Kidney epithelial cell (primary cell): ENCODE results near the gene DTYMK. TPM values are rescaled to one million over a fixed set of nuclear protein-coding genes. Genes with fewer than 3 reads are reported as not detected.

Experiments used
- DNase-seq: peaks from one replicate; pipeline ENCODE4 v3.0.0-alpha.2; 2010; ENCODE audit warnings: low read depth
- H3K27me3 ChIP-seq: 2 replicates; pipeline ENCODE4 v1.6.0; 2011; ENCODE audit warnings: low read length; ENCODE audit not compliant: control insufficient read depth, insufficient read depth
- H3K36me3 ChIP-seq: 2 replicates; pipeline ENCODE4 v1.5.1; 2011; ENCODE audit warnings: low read length; ENCODE audit not compliant: control insufficient read depth, insufficient read depth
- H3K4me3 ChIP-seq: 2 replicates; pipeline ENCODE4 v1.5.1; 2011; ENCODE audit warnings: low read depth, mild to moderate bottlenecking, control low read depth, low read length
- total RNA-seq: library from RNA; depleted of rRNA; stranded (reverse); fragments of >200 nt; gene quantifications from 2 replicates; pipeline ENCODE4 v1.2.3, GENCODE V29; 2015
- TF ChIP-seq, protein P1 (sequence below): IDR thresholded peaks from 2 replicates; pipeline ENCODE4 v1.5.1; 2011; ENCODE audit warnings: mild to moderate bottlenecking, moderate library complexity, low read length, control low read depth, inconsistent platforms; ENCODE audit not compliant: insufficient read depth, poor library complexity, severe bottlenecking

Gene DTYMK
- total RNA-seq, 1 donor from 2014 or later, result 35.6 TPM

DNA sequence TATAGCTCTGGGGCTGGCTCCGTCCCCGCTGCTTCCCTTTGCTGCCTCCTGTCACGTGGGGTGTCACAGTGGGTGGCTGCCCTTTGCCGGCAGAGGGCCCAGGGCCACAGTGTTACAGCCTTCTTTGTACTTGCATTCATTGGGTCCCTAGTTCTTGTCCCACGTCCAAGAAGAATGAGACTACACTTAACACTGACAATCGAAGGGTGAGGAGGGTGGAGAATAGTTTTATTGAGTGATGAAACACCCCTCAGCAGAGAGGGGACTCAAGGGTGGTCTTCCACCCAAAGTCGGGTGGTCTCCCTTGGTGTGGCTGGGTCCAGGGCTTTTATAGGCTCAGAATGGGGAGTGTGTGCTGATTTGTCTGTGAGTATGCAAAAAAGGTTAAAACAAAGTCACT is 47.2 kb downstream of the DTYMK start:
- Histone ChIP-seq H3K36me3 (peaks cover 1% of the 10 kb centered on the region), H3K27me3 (no peaks in the 10 kb centered on the region), H3K4me3 (no peak overlapping the region)
- TF ChIP-seq, protein P1, sequence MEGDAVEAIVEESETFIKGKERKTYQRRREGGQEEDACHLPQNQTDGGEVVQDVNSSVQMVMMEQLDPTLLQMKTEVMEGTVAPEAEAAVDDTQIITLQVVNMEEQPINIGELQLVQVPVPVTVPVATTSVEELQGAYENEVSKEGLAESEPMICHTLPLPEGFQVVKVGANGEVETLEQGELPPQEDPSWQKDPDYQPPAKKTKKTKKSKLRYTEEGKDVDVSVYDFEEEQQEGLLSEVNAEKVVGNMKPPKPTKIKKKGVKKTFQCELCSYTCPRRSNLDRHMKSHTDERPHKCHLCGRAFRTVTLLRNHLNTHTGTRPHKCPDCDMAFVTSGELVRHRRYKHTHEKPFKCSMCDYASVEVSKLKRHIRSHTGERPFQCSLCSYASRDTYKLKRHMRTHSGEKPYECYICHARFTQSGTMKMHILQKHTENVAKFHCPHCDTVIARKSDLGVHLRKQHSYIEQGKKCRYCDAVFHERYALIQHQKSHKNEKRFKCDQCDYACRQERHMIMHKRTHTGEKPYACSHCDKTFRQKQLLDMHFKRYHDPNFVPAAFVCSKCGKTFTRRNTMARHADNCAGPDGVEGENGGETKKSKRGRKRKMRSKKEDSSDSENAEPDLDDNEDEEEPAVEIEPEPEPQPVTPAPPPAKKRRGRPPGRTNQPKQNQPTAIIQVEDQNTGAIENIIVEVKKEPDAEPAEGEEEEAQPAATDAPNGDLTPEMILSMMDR, result no peak
- no peak for DNase-seq

DNA sequence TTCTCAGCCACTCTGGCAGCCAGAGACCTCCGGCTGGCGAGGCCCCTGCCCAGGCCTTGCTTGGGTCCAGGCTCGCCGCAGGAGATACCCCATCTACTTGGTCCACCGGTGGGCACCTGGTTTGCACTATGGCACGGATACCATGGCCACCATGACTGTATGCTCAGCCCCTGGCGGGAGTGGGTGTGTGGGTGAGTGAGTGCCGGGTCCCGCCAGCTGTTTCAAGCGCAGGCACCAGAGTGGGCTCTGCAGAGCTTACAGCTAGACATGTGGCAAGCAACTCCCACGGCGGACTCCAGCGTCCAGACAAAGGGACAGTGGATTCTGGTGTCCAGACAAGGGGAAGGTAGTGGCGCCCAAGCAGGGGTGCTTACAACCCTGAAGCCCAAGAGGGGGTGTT is 47.7 kb downstream of the DTYMK start:
- DNase-seq, result no peak
- peaks cover 1% of the 10 kb centered on the region for H3K36me3 ChIP-seq
- H3K27me3 ChIP-seq, result no peaks in the 10 kb centered on the region
- no peak overlapping the region for H3K4me3 ChIP-seq
- TF ChIP-seq, protein P1, result no peak

DNA sequence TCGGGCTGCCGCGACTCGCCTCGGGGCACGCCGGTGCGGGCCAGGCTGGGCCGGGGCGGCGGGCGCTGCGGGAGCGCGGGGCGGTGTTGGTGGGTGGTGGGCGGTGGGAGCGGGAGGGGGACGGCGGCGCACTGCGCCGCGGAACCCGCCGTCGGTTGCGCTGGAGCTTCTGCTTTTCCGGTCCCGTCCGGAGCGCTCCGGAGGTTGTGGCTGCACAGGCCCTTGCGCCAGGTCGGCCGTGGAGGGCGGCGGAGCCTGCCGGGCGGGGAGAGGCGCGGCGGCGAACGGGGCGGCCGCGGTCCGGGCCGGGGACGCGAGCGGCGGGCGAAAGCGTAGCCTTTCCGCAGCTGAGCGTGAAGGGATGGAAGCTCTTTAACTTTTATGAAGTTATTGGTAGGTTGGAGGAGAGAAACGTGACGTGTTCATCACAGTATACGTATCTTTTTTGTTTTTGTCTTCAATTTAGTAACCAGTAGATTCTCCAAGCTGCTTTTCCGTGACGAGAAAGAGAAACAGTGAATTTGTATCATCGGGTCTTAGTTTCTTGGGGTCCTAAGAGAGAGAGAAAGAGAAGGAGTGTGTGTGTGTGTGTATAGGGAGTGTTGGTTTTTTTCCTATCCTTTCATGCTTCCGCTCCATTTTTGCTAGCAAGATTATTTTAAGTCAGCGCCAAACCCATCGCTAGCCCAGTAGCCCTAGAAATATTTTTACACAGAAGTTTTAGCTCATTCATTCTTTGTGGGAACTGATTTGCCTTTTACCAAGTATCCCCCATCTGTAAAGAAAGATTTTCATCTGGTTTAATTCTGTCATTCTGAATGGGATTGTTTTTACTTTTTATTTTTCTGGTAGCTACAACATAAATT is 48.6 kb downstream of the DTYMK start:
- TF ChIP-seq, protein P1, result no peak
- H3K36me3 ChIP-seq, result peaks cover 3% of the 10 kb centered on the region
- DNase-seq, result no peak

DNA sequence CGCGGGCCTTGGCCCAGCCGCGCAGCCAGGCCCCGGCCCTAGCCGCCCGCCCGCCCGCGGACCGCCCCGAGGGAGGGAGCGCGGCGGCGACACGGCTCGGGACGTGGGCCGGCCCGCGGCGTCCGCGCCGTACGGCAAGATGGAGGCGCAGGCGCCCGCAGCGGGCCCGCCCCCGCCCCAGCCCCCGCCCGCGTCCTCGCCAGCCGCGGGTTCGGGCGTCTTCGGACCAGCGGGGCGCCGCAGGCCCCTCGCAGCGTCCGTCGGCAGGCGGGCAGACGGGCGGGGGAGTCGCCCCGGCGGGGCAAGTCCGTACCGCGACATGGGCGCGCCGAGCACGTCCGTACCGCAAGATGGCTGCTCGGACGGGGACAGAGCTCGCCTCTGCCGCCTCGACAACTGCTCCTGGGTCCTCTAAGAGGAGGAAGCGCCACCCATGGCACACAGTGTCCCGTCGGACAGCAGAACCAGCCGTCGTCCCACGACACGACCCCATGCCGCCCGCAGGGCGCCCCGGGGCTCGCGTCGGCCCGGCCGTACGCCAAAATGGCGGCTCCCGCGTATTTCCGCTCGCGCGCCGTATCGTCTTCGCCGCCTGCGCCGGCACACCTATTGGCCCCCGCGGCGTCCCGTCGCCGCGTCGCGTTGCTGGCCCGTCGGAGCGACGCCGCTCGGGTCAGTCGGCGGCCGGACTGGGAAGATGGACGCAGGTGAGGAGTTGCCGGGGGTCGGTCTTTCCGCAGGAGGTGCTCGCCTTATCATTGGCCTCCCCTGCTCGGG is 49.4 kb downstream of the DTYMK start, which contains the start of the genes ATG4B and THAP4:
ATG4B (plus strand) TSS at position 676 of the 777 bp plus-strand sequence; CDS start at position 698, 22 bp downstream.
THAP4 (minus strand) TSS at position 141 of the 777 bp plus-strand sequence. CDS start 141 bp downstream, outside the sequence.
- H3K27me3 ChIP-seq, result no peaks in the 10 kb centered on the region
- H3K4me3 ChIP-seq, result peak within 1 kb of the TSS; percentile 97
- peaks cover 6% of the 10 kb centered on the region for H3K36me3 ChIP-seq
- DNase-seq, result peak; percentile 35
- TF ChIP-seq, protein P1, result no peak

More for the DNA sequence above, 48.6 kb downstream of the DTYMK start:
- Histone ChIP-seq H3K4me3 (peak overlapping the region; percentile 97), H3K27me3 (no peaks in the 10 kb centered on the region)

DNA sequence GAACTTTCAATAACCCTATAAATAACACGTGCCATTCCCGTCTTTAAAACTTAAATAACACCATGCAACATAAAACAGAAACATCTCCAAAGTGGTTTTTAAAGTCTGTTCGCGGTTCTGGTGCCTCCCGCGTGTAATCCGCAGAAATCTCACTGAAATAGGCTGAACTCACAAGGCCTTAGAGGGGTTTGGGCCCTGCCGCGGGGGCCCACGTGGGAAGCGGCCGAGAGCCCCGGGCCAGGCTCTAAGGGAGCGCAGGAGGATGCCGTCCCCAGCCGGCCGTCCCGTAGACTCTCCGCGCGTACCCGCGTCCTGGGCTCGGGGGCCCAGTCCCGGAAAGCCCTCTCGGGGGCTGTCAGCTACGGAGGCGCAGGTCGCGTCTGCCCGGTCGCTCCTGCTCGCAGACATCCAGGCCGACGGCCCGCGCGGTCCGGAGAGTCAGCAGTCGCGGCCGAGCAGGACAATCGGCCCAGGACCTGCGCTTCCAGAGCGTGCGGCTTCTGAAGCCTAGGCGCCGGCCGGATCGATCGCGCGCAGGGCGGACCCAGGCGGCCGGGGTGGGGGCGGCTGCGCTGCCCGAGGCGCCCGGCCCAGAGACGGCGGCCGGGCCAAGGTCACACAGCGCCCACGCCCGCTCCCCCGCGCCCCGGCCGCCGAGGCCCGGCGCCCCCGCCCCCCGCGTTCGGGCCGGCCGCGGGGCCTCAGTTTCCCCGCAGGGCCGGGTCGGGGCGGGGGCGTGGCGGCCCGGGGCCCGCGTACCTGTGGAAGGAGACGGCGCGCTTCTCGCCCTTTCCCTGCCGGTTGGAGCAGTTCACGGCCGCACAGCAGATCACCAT is 50.2 kb downstream of the DTYMK start:
- TF ChIP-seq, protein P1, result no peak
- DNase-seq, result no peak
- Histone ChIP-seq H3K36me3 (peaks cover 6% of the 10 kb centered on the region), H3K27me3 (no peaks in the 10 kb centered on the region), H3K4me3 (peak overlapping the region; percentile 97)
